Endometrium (tissue), 2 donors: ENCODE measurements around the gene ADI1.

ENCODE experiments used
- FAIRE-seq: peaks from 2 replicates; lab custom pipeline; 2012; peaks lifted over from hg19 to GRCh38; lab: Jason Lieb, UNC
- donor health status: control.
- donor health status: control.

Gene ADI1

DNA sequence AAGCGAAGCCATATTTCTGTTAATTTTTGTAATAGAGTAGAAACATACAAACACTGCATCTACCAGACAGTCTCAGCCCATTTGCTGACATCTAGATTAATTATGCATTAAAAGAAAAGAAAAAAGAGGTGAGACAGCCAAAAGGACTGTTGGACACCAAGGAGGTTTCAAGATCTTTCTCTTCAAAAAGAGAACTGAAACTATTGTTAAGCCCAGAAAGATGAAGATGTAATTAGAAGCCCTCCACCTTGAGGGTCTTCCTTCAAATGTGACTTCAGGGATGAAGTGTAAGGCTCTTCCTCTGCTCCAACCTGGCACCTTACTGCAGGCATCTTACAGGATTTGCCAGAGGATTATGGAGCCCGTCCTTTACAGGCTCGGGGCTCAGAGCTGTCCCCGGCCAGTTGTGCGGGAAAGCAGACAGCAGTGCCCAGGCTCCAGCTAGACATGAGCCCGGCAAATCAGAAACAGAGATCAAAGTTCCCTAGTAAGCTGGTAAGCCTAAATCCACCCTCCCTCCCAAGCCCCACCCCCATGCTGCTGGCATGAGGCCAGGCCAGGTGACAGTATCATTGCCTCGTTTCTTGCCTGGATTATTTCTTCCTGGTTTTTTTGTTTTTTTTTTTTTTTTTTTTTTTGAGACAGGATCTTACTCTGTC lies 38.9 kb downstream of the ADI1 start:
- no peak for FAIRE-seq

DNA sequence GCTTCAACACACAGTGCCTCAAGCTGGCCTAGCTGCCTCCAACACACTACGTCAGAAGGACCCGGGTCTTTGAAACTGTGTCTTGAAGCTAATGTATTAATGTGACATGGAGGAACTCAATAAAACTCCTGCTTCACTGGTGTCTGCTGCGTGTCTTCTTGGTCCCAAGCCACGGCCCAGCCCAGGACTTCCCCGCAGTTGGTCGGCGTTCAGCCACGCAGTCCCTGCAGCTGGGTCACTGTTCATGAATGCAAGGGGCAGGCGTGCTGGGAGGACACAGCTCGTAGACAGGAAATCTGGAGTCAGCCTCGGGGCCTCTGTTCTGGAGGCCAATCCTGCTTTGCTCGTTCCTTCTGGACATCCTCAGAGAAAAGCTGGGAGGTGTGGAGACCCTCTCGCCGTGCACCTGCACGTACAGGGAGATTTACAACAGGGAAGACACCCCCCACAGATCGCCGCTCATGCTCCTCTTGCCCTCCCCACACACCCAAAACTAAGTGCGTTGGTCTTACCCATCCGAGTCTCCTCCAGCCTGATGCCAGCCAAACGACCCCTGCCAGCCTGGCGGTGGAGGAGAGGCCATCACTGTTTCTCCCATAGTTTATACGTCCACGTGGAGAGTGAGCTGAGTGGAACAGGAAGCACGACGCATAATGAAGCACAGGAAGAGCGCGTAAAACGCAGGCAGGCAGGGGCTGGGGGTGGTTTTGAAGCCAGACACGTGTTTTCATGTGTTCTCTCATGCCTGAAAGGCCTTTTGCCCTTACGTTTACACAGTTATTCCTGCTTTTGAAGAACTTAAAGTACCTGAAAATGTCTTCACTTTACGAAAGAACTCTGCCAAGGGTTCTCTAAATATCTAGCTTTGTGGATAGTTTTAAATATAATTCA lies 39.7 kb downstream of the ADI1 start:
- no peak for FAIRE-seq

DNA sequence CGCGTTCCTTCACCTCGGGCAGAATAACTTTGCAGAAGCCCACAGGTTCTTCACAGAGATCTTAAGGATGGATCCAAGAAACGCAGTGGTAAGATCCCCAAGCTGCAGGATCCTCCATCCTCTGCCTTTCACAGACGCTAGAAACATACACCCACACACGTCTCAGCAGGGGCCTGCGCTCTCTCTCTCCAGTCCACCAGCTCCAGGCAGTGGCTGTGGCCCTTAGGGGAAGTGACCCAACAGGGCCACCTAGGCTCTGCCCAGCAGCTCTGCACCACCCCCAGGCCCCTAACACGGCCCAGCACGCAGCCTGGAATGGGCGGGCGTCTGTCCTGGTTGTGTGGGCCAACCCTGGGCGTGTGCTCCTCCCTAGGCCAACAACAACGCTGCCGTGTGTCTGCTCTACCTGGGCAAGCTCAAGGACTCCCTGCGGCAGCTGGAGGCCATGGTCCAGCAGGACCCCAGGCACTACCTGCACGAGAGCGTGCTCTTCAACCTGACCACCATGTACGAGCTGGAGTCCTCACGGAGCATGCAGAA lies 40.4 kb downstream of the ADI1 start:
- FAIRE-seq: no peak

DNA sequence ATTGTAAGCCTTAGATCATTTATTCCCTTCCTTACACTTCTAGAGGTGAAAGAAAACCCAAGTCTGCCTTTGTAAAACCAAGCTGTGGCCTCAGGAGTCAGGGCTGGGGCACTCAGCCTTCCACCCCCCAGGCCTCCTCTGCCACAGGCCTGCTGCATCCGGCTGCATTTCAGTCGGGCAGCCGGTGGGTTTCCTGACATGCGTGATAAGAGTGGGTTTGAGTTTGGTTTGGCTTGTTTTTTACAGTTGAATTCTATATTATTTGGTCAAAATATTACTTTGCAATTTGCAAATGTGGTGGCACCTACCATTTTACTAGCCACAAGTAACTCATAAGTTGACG lies 42.4 kb downstream of the ADI1 start:
- FAIRE-seq: no peak

DNA sequence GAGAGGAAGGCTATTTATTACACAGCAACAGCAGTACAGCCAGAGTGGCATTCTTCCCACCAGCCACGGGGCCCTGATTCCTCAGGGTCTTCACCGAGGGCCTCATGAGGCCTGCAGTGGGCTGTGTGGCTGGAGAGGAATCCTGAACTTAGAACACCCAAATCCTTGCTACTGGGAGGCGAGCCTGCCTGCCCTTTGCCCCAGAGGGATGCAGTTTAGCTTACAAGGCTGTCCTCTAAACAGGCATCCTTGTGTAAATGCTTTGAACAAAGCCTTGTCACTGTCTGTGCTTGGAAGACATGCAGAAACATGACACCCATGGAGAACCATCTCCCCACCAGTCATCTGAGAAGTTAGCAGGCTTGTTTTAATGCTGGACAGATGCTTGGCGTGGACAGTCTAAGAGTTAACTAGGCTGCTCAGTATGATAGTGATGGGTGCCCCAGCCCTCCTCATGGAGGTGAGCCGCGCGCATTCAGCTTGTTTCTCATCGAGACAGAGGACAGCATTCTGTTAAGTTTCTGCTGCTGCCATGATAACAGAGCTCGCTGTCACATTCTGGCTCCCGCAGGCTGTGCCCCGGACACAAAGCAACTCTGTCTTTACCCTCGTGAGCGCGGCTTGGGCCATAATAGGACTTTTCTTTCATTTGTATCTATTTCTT lies 42.9 kb downstream of the ADI1 start:
- FAIRE-seq: no peak

DNA sequence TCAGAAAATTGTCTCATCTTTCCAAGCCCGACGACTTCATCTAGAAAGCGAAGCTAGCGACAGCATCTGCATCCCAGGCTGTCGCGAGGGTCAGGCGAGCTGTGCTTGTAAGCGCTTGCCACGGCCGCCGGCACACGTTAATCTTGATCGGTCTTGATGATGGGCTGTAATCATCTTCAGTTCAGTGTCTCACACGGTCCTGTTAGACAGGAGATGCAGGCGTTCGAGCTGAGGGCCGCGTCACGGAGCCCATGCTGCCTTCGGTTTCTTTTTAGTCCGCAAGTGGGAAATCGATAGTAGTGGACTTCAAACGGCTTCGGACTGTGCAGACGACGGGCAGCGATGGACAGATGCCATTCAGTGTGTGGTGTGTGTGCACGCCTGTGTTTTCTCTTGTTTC lies 43.6 kb downstream of the ADI1 start:
- no peak for FAIRE-seq

DNA sequence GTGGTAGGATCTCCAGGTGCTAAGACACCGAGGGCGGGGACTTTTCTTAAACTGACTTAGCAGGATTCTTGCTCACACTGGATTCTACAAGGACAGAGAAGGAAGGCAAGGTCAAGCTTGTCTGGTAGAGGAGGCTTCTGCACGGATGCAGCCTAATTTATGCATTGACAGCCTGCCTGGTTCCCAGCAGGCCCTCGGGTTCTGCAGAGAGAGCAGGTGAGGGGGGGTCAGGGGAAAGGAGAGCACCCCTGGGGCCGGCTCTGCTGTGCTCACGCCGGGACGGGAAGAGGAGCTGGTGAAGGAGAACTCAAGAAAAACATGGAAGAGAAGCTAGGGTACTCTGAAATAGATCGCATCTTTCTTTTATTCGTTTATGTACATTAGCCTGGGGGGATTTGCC lies 46.4 kb downstream of the ADI1 start:
- FAIRE-seq: no peak

DNA sequence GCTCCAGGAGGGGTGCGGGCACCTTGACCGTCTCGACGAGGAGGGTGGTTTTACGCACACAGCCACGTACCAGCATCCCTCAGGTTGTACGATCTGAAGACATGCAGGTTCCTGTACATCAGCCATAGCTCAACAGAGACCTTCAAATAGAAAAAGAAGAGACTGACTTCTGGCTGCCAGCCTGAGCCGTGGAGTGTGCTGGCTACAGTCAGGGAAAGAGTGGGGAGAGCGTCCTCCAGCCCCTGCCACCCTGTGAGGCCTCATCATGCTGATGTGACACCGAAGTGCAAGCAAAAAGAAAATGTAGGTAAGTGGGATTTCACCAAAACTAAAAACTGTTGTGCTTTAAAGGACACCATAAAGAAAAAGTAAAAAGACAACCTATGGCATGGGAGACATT lies 47.0 kb downstream of the ADI1 start:
- no peak for FAIRE-seq

DNA sequence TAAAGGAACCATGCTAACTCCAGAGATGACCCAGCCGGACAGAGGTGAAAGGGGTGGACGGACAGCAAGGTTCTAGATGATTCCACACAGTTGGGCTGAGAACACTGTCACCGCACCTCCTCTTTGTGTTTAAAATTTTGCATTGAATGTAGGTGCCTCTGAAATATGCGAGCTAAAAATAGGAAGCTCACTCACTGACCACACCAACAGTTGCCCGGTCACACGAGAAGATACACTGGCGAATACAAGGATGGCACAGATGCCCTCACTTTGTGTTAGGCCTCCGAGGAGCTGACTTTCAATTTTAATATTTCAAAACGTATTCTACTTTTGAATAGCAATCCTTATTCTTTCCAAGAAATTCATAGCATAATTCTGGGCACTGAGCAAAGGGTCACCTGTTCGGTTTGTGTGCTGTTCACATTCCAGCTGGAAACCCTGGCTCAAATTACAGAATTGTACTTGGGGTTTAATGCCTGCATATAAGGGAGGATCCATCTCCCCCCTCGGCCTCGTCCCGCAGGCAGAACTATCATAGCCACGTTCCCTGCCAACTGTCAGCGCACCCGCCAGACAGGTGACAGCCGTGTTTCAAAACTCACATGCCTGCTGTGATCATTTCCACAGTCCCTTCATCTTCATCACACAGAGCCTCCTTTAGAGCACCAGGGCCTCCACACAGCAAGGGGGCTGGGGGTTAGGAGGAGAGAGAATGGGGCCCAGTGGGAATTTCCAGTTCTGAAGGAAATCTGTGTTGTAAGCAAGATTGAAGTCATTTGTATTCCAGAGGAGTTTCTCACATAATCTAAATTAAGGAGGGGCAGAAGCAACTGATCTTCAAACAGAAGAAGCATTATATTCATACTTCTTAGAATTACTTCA lies 48.2 kb downstream of the ADI1 start:
- no peak for FAIRE-seq

DNA sequence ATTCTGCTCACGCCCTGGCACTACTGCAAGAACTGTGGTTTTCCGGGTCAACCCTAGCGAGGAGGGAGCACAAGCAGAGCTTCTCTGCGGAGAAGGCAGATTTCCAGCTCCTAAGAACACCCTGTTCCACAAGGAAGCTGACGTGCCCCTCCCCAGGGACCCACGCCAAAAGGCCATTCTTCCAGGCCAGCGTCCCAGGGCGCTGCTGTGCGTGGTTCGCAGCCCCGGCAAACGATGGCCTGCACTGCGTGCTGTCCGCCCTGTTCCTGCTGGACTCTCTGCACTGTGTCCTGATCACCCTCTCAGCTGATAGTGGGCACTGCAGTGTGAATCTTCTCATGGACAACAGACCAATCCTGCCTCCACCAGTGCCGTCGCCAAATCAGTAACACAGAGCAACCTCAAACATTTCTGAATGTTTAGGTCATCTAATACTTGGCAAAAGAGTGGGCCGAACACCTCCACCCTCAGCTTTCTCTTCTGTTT lies 49.1 kb downstream of the ADI1 start:
- no peak for FAIRE-seq

DNA sequence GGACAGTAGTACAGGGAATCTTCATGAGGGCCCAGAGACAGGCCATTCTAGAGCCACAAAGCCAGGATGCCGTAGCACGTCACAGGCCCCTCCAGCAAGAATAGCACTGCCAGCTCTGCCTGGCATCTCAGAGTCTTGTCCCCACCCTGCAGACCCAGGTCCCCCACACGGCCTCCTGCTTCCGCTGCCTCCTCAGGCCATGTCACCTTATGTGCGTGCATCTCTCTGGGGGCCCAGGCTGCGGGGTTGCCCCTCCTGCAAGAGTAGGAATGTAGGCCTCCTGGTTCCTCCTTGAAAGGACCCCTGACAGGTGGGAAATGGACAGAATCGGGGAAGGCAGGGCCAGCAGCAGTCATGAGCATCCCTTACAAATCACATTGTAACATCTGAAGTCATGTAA lies 49.8 kb downstream of the ADI1 start:
- no peak for FAIRE-seq

DNA sequence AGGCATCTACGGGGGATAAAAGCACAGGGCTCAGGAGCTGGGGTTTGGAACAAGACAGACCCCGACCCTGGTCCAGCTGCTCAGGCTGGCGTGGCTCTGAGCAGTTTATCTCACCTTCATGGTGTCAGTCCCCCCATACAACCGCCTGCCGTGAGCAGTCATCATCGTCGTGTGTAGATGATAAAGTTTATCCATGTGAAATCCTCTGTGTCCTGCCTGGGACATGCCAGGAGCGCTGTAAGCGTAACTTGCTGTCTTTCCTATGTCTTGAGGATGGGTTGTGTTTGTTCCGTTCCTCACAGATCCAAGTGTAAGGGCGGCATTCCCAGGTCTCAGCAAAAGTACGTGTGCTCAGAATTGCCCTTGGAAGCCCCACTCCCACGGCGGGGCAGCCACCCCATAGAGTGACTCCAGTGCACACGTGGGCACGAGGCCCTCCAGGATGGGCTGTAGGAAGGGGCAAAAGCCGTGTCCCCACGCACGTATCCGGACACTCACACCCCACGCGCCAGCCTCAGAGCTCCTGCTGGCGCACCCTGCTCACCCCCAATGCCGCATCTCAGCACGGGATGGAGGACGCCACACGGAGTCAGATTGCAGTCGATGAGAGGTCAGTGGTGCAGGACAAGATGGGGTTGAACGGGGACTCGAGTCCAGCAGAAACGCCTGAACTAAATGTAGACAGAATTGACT lies 50.9 kb downstream of the ADI1 start:
- FAIRE-seq: no peak

DNA sequence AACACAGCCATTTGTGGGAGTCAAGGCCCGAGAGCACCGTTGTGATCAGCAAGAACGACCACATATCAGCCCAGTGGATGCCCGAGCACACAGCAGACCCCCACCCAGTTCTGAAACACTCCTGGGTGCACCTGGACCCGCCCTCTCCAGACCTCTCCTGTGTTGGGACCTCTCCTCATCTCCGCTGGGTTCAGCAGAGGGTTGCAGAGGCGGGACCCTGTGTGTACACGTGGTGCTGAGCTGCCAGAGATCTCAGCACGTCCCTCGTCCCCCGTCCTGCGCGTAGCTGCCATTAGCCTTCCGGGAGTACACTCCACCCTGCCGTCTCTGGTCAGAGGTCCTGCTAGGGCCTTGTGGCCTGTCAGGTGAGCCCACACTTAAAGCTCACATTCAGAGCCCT lies 51.7 kb downstream of the ADI1 start:
- no peak for FAIRE-seq

DNA sequence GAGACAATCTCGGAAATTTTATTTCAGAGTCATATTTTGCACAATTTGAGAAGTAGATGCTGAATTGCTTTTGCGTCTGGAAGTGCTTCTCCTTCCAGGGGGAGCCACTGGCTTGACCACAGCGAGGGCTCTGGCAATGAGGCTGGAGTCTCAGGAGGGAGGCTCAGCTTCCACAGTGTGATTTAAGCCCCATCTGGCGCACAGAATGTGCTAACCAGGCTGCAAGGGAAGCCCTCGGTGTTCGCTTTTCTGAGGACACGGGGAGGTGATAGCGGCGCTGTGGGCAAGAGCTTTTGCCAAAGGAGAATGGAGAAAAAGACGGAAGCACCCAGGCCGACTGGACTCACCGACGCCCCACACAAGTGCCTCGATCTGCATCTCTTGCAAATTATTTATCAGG lies 52.4 kb downstream of the ADI1 start:
- no peak for FAIRE-seq

DNA sequence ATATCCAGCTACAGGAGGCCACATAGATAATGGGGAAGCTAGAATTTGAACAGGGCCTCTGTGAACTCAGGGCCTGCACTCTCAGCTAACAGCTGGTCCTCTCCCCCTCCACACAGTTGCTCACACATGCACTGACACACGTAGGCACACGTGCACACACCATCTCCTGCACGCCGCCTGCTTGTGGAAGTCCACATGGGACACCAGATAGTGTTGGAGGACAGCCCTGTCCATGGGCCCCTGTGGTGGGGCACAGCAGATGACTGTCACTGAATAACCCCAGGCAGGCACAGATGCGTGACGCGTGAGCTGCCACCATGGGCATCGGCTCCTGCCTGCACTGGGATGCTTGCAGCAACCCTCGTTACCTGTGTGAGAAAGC lies 52.9 kb downstream of the ADI1 start:
- FAIRE-seq: no peak

DNA sequence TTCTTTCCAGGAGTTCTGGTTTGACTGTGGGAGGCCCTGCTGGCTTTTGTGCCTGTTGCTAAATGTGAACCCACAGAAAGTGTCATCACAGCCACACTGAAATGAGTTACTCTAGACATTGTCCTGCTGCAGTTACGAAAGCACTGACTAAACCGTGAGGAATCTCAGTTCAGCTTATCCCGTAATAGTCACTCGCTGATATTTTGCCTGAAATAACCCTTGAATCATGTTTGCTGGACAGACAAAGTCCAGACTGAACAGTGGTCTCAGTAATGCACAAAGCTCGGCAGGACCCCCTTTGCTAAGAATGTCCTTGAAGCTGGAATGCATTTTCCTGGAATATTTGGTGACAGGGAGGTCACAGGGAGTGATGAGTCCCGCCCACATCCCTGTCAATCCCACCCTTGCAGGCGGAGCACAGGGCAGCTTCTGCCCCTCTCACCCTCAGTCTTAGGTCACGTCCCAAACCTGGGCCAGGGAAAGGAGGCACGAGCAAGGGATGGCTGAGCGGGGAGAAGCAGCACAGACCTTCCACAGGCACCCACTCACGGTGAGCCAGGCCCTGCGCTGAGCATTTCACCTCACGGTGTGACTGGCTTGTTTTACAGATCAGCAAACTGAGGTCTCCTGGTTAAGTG lies 53.4 kb downstream of the ADI1 start:
- no peak for FAIRE-seq

DNA sequence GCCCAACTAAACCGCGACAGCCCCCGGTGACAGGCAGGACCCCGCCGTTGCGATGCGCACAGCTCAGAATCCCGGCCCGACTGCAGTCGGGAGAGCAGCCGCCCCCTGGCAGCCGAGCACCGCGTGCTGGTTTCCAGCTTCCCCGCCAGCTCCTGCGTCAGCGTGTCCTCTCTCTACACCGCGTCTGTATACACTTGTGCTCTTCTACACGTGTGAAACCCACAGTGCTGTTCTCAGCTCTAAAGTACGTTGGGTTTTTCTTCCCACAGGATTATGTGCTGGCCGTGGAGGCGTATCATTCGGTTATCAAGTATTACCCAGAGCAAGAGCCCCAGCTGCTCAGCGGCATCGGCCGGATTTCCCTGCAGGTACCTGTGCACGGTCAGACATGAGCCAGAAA lies 54.0 kb downstream of the ADI1 start:
- no peak for FAIRE-seq

DNA sequence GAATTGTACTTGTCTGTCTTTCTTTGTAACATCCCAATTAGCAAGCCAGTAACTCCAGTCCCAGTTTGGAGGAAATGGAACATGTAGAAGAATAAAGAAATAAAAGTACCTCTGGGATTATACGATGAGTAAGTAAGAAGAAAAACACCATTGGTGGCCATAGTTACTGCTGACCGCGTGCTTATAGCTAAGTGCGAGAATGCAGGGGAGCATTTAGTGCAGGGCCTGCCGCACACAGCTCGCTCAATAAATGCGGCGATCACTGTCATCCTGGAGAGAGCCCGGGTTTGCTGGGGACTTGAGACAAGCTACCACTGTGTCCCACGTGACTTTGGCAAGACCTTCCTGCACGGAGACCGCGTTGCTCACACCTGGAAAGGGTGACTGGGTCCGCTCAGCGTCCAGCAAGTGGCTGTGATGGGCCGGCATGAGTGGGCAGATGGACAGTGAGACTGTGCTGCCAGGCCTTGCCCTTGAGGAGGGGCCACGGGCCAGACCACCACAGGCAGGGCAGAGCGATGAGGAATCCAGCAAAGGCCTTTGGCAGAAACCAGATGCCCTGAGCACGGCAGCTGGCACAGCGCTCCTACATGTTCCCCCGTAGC lies 54.8 kb downstream of the ADI1 start:
- no peak for FAIRE-seq

DNA sequence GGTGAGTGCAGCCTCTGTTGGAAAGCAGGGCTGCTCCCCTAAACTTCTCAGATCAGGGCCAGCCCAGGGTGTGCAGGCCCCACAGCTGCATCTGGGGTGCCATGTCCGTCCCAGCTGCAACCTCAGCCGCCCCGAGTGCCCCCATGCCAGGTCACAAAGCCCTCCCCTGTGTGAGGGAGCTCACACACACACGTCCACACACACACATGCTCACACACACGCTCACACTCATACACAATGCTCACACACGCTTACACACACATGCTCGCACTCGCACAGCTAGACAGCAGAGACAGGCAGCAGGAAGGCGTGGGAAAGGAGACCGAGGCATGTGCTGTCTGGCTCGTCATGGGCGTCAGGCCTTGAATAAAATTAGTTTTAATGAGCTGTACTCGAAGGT lies 55.4 kb downstream of the ADI1 start:
- FAIRE-seq: no peak

DNA sequence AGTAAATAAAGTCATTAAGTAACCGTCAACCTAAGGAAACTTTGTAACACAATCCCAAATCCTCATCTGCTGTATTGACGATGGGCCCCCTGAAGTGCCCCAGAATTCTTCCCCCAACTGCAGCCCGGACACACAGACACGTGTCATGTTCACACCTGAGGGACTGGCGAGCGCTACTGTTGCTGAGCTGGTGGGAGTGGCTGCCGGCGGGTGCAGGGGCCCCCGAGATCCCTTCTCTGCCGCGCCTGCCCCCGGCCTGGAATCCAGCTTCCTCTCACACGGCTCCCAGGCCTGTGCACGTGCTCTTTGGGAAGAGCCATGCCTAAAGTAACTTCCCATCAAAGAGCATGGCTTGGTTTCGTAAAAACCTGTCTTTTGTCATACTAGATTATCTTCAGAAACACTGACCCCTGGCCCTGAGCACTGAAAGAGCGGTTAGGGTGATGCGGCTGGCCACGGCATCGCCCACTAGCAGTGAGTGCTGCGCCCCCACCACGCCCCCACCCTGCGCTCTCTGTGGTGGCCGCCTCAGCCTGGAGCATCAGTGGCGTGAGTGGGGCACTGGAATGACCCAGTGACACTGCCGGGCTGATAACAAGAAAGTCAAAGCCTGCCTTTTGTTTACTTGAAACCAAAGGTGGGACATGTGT lies 56.0 kb downstream of the ADI1 start:
- FAIRE-seq: no peak
